Stimulated activated CD4-positive, alpha-beta T cell treated with anti-CD3 and anti-CD28 coated beads, Interleukin-15, amount 100 ng/mL, for 48 hours (primary cell): ENCODE measurements around the gene HECTD1.
"Not testable (repeated sequence)": the region's sequence is repeated elsewhere in the genome, so short reads cannot be mapped to it uniquely, and the experiment has no call there.

Experiments used
- DNase-seq, 2 donors: peaks; one replicate each; pipeline ENCODE4 v3.0.0-alpha.2; 2020; ENCODE audit warnings: low read depth in 2 of 2

HECTD1 gene

DNA sequence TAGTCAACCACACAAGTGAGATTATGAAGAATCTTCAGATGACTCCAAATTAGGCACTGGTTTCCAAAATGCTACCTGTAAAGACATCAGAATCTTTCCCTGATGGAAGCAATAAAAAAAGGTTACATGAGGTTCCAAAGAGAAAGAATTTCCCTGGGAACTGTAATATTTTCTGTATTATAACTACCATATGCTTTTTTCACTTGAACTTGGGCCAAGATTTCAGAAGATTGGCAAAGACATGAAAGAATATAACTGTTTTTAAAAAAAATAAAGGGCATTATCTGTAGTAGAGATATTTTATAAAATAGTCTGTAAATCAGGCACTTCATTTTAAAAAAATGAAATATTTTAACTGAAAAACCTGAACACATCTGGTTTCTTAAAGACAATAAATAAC lies 12.9 kb downstream of the HECTD1 start:
- no peak for DNase-seq

GRCh38 chr14:31194095-31194494 lies 13.5 kb downstream of the HECTD1 start:
- DNase-seq, result no peak

- not testable (repeated sequence) for DNase-seq
These were observed 15.0 kb downstream of the HECTD1 start for GRCh38 chr14:31192544-31192943.

DNA sequence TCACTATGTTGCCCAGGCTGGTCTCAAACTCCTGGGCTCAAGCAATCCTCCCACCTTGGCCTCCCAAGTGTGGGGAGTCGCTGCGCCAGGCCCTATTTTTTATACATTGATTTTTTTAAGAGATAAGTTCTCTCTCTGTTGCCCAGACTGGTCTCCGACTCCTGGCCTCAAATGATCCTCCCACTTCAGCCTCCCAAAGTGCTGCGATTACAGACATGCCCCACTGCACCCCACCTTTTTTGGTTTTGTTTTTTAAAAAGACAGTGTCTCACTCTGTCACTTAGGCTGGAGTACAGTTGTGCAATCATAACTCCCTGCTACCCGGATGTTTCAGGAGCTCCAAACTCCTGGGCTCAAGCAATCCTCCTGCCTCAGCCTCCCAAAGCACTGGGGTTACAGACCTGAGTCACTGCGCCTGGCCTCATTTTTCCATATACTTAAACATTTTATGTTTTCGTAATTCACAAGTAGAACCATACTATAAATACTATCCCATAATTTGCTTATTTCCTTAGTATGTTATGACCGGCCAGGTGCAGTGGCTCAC lies 16.8 kb downstream of the HECTD1 start:
- DNase-seq, result no peak

- no peak for DNase-seq
These were observed 17.4 kb downstream of the HECTD1 start for GRCh38 chr14:31190219-31190603.

GRCh38 chr14:31189346-31190218 lies 18.0 kb downstream of the HECTD1 start:
- DNase-seq, result no peak

DNA sequence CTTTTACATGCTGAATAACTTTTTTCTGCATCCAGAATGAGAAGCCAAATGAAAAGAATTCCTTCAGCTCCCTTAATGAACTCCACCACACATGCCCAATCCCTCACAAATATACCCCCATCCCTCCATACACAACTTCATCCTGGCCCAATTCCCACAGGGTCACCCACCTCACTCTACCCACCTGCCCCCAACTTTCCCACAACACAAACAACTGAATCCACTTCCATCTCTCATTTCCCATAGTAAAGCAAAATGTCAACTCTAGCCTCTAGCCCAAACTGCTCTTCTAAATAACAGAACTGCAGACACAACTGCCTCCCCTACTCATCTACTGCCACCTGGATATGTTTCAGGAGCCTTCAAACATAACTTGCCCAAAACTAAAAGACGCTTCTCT lies 18.8 kb downstream of the HECTD1 start:
- no peak for DNase-seq

- not testable (repeated sequence) for DNase-seq
These were observed 25.6 kb downstream of the HECTD1 start for GRCh38 chr14:31182016-31182415.

DNA sequence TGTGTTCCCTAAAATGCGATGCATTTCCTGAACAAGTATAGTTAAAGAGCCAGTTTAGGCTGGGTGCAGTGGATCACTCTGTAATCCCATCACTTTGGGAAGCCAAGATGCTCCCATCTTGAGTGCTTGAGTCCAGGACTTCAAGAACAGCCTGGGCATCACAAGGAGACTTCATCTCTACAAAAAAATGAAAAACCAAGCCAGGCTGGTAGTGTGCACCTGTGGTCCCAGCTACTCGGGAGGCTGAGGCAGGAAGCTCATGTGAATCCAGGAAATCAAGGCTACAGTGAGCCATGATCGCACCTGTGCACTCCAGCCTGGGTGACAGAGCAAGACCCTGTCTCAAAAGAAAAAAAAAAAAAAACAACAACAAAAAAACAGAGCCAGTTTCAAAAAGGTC lies 26.3 kb downstream of the HECTD1 start:
- DNase-seq, result no peak

GRCh38 chr14:31180299-31181051 lies 27.1 kb downstream of the HECTD1 start:
- DNase-seq, result no peak

- DNase-seq, result no peak
These were observed 33.2 kb downstream of the HECTD1 start for GRCh38 chr14:31174433-31174832.

DNA sequence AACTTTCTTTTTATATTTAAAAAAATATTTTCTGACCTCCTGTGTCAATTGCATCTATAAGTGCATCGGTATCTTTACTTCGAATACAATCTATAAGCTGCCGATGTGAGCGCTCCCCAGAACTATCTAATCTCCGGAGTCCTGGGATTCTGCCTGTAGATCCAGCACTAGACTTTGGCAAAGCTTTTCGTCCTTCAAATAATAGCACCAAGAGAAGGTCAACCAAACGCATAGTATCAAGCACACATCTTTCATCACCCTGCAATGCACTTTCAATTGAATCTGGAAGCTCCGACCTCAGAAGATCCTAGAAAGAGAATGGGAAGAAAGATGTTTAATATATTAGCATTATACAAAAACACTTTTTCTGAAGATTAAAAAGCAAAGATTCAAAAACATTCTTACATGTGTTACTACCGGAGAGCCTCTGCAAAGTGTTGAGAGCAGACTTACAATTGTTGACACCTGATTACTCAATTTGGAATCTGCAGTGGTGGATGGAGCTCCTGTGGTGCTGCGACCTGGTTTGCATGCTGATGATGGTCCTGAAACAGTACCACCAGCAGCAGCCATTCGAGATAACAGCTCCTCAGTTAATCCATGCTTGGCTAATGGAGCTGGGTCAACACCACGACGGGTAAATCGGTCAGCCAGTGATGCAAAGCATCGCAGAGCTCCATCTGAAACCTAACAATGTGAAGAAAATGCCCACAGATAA lies 34.3 kb downstream of the HECTD1 start:
- DNase-seq, result no peak

GRCh38 chr14:31172084-31172483 lies 35.5 kb downstream of the HECTD1 start:
- DNase-seq, result no peak

DNA sequence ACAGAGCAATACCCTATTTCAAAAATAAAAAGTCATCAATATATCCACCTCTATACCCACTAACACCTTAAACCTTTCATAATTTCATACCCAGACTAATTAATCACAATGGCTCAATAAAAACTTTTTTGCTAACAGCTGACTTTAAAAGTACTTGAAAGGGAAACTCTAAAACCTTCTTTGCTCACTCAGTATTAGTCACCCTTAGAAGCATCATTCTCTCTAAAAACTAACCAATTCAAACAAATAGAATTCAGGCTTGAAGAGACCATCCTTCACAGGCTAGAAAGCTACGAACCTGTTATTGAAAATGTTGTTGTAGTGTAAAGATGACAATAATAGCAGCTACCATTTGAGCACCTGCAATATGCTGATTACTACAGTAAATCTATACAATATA lies 37.2 kb downstream of the HECTD1 start:
- no peak for DNase-seq

DNA sequence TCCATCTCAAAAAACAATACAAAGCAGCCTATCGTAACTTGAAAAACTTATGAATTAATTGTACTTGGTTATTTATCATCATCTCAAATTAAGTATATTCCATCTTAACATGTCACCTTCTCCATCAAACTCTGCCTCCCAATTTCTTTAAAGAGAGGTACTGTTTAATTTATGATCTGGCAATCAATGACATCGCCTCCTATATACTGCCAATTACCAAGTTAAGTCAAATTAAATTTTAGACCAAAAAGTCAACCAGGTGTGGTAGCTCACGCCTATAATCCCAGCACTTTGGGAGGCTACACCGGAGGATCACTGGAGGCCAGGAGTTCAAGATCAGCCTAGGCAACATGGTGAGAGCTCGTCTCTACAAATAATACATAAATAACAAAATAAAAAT lies 37.7 kb downstream of the HECTD1 start:
- no peak for DNase-seq

DNA sequence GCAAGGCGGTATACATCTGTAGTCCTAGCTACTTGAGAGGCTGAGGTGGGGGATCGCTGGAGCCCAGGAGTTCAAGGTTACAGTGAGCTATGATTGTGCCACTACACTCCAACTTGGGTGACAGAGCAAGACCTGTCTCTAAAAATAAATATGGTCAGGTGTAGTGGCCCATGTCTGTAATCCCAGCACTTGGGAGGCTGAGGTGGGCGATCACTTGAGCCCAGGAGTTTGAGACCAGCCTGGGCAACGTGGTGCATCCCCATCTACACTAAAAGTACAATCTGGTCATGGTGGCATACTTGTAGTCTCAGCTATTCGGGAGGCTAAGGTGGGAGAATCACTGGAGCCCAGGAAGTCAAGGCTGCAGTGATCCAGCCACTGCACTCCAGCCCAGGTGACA lies 40.6 kb downstream of the HECTD1 start:
- no peak for DNase-seq

DNA sequence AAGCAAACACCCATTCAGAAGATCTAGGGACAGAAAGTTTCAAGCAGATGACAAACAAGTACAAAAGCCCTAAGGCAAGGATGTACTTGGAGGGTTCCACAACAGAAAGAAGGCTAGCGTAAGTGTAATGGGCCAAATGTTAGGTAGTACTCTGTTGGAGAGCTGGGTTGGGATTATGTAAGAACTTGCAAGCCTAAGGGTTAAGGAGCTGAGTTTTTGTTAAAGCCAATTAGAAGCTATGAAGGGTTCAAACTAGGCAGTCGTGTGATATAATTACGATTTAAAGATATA lies 41.4 kb downstream of the HECTD1 start:
- no peak for DNase-seq

- no peak for DNase-seq
These were observed 43.5 kb downstream of the HECTD1 start for GRCh38 chr14:31164115-31164514.

DNA sequence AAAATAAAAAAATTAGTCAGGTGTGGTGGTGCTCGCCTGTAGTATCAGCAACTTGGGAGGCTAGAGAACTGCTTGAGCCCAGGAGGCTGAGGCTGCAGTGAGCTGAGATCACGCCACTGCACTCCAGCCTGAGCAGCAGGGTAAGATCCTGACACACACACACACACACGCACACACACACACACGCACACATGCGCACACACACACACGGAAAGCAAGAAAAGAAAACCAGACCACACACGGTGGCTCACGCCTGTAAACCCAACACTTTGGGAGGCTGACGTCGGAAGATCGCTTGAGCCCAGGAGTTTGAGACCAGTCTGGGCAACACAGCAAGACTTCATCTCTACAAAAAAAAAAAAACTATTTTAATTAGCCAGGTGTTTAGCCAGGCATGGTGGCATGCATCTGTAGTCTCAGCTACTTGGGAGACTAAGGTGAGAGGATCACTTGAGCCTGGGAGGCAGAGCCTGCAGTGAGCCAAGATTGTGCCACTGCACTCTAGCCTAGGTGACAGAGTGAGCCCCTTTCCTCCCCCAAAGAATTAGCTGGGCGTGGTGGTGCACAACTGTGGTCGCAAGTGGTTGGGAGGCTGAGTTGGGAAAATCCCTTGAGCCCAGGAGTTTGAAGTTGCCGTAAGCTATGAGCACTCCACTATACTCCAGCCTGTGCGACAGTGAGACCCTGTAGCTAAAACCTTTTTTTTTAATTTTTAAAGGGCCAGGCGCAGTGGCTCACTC lies 44.5 kb downstream of the HECTD1 start:
- DNase-seq, result no peak

GRCh38 chr14:31161274-31161673 lies 46.3 kb downstream of the HECTD1 start:
- no peak for DNase-seq

DNA sequence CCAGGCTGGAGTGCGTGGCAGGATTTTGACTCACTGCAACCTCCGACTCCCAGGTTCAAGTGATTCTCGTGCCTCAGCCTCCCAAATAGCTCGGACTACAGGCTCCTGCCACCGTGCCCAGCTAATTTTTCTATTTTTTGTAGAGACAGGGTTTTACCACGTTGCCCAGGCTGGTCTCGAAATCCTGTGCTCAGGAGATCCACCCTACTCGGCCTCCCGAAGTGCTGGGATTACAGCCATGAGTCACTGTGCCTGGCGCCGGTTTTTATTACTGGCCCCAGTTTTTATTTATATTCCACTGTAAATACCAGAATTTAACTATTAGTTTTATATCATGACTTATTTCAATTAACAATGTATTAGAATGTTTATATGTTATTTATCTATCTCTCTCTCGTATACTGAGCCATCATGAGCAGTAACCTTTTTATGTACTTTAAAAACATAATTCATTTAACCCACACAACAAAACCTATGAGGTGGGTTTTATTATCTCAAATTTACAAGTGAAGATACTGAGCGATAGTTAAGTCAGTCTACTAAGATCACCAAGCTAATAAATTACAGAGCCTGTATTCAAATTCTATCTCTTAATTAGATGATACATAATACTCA lies 47.8 kb downstream of the HECTD1 start:
- no peak for DNase-seq
